Ramos (cell line): ENCODE measurements around the gene TICRR.

ENCODE experiments used
- in situ Hi-C: fragments of 300-500 bp; cut with MboI; formaldehyde crosslinking; loops from one replicate; pipeline ENCODE4 v1.14.3; 2022; ENCODE audit warnings: low sequenced_read_pairs; ENCODE audit not compliant: unreplicated experiment

The TICRR gene

GRCh38 chr15:89669309-89669865, 94.1 kb downstream of the TICRR start:
- in situ Hi-C loops, result no loop called here

GRCh38 chr15:89669941-89670340, 94.7 kb downstream of the TICRR start:
- in situ Hi-C loops, result no loop called here

- in situ Hi-C loops, result no loop called here
Measured at GRCh38 chr15:89670971-89671560, 95.8 kb downstream of the TICRR start.

GRCh38 chr15:89671687-89672086, 96.4 kb downstream of the TICRR start:
- in situ Hi-C loops, result no loop called here

- in situ Hi-C loops, result no loop called here
Measured at GRCh38 chr15:89672221-89673164, 97.2 kb downstream of the TICRR start.

GRCh38 chr15:89673165-89673512, 97.9 kb downstream of the TICRR start:
- in situ Hi-C loops, result no loop called here

GRCh38 chr15:89674526-89674925, 99.3 kb downstream of the TICRR start:
- in situ Hi-C loops, result no loop called here

- in situ Hi-C loops, result no loop called here
Measured at GRCh38 chr15:89675606-89676005, 100.3 kb downstream of the TICRR start.

- in situ Hi-C loops, result no loop called here
Measured at GRCh38 chr15:89677381-89677780, 102.1 kb downstream of the TICRR start.
